HG03575 (cell line): ENCODE results near the gene DMXL2.
"Not testable (repeated sequence)": the region's sequence is repeated elsewhere in the genome, so short reads cannot be mapped to it uniquely, and the experiment has no call there.

ENCODE experiments used
- ATAC-seq: cut with Tn5 transposase; IDR thresholded peaks from one replicate; pipeline ENCODE4 v1.9.1; 2021; ENCODE audit not compliant: unreplicated experiment, insufficient number of reproducible peaks, low FRiP score; ENCODE audit errors: extremely low read depth

DMXL2 gene

DNA sequence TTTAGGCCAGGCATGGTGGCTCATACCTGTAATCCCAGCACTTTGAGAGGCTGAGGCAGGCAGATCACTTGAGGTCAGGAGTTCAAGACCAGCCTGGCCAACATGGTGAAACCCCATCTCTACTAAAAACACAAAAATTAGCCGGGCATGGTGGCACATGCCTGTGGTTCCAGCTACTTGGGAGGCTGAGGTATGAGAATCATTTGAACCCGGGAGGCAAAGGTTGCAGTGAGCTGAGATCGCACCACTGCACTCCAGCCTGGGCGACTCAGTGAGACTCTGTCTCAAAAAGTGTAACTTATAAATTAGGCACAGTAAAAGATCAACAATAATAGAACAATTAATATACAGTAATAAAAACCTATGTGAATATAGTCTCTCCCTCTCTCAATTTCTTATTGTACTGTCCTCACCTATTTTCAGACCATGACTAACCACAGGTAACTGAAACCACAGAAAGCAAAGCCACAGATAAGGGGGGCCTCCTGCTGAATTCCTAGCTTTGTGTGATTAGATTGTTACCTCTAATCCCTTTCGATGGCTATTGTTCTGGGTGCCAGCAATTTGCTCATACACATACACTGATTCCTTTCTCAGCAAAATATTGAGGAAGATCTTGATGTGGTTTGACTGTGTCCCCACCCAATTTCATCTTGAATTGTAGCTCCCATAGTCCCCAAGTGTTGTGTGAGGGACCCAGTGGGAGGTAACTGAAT, 176.4 kb downstream of the DMXL2 start:
- ATAC-seq = not testable (repeated sequence)

DNA sequence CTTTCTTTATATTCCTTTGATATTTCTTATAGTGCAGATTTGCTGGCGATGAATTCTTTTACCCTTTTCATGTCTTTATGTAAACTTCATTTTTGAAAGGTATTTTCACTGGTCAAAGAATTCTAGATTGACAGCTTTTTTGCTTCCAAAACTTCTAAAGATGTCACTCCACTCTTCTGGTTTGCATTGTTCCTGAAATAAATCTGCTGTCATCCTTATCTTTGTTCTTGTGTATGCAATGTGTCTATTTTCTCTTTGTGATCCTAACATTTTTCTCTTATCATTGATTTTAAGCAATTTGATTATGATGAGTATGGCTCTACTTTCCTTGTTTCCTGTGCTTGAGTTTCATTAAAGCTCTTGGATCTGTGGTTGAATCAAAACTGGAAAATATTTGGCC, 177.8 kb downstream of the DMXL2 start:
- no peak for ATAC-seq

DNA sequence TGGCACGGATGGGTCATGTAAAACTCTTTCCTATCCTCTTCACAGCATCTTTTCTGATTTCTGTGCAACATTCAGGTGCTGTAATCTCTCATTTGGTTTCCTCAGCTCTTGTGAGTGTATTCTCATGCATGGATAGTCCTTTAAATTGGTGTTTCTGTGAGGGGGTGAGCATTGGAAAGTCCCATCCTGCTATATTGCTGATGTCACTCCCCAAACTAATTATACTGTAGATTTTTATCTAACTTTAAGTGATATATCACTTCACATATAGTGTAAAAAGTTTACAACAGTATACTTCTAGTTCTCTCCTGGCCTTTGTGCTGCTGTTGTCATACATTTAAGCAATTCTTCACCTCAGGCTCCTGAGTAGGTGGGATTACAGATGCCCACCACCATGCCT, 178.5 kb downstream of the DMXL2 start:
- ATAC-seq = no peak

DNA sequence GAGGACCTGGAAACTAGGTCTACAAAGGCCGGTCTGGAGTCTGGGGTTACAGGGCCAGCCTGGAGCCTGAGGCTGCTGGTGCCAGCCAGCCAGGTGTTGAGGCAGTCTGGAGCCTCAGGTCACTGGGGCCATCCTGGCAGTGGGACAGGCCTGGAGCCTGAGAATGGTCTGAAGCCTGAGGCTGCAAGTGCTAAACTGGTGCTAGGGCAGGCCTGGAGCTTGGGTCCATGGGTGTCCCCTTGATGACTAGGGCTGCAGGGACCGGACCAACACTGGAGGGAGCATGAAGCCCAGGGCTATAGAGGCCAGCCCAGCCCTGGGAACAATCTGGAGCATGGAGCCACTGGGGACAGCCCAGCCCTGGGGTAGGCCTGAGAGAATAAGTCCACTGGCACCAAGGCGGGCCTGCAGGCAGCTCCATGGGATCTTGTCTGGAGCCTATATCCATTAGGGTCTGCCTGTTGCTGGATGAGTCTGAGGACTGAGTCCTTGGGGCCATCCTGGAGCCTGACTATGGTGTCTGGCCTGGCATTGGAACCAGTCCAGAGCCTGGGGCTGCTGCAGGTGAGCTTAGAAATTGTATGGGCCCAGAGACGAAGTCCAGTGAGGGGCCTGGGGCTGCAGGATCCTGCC, 179.2 kb downstream of the DMXL2 start:
- no peak for ATAC-seq

DNA sequence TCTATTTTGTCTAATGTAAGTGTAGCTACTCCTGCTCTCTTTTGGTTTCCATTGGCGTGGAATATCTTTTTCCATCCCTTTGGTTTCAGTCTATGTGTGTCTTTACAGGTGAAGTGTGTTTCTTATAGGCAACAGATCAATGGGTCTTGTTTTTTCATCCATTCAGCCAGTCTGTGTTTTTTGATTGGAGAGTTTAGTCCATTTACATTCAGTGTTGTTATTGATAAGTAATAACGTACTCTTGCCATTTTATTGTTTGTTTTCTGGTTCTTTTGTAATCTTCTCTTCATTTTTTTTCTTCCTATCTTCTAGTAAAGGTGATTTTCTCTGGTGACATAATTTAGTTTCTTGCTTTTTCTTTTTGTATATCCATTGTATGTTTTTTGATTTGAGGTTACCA, 184.0 kb downstream of the DMXL2 start:
- ATAC-seq = no peak

DNA sequence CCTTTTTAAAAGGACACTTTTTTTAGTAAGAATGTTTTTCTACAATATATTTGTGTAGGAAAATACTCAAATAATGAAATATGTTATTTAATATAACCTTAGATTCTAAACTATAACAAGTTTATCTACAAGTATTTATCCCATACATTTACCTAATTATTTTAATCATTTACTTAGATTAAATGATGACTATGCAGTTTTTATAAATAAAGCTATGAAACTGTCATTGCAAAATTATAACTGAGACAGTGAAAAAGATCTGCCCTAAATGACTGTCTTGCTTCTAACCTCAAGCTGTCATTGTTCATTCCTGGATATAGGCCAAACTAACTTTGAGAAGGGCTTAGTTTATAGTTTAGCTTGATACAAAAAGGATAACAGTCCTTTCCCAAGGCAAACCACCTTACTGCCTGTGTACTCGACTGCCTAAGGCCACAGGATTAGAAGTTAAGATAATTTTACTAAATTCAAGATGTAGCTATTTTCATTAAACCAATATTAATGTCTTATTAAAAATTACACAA, 197.0 kb downstream of the DMXL2 start:
- no peak for ATAC-seq

DNA sequence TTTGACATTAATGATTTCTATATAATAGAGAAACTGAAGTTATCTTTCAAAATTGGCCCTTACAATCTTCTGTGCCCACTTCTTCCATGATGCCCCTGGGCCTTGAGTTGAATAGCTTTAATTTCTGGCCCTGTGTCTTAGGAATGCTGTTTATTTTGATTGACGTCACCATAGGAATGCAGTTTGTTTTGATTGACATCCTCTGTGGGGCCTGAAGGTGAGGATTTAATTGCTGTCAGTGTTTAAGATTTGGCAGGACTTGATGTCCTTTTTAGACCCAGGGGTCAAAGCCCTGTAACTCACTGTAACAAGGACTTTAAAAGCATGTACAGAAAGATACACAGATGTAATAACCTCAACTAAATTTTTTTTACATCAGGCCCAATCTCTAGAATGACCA, 197.8 kb downstream of the DMXL2 start:
- ATAC-seq = no peak

DNA sequence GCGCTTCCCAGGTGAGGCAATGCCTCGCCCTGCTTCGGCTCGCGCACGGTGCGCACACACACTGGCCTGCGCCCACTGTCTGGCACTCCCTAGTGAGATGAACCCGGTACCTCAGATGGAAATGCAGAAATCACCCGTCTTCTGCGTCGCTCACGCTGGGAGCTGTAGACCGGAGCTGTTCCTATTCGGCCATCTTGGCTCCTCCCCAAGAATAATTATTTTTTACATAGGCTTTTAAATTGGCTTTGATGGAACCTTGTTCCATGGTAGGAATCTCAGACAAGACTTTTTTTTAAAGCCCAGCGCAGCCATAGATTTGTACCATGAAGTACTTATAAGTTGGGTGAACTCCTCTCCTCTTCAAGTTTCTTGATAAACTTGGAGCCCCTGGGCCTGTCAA, 199.5 kb downstream of the DMXL2 start:
- ATAC-seq = not testable (repeated sequence)

DNA sequence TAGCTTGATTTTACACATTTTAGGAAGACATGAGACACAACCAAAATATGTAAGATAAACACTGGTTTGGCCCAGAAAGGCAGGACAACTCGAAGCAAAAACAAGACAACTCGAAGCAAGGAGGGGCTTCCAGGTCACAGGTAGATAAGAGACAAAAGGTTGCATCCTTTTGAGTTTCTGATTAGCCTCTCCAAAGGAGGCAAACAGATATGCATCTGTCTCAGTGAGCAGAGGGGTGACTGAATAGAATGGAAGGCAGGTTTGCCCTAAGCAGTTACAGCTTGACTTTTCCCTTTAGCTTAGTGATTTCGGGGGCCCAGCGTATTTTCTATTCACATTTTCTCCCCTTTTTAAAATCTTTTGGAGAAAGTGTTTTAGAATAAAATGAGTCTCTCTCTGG, 206.4 kb downstream of the DMXL2 start:
- no peak for ATAC-seq

DNA sequence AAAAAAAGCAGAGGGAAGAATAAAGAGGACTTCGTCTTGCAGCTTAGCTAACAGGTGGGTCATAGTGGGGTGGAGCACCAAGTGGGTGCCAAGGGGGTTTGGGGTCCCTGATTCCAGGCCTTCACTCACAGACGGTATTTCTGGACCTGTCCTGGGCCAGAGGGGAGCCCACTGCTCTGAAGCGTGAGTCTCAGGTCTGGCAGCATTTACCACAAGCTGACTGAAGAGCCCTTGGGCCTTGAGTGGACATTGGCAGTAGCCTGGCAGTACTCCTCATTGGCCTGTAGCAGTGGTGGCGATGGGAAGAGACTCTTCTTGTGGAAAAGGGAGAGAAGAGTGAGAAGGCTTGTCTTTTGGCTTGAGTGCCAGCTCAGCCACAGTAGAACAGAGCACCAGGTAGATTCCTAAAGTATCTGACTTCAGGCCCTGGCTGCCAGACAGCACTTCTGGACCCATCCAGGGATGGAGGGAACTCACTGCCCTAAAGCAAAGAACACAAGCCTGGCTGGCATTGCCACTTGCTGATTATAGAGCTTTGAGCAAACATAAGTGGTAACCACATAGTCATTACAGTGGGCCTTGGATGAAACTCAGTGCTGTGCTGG, 208.2 kb downstream of the DMXL2 start:
- ATAC-seq = no peak

DNA sequence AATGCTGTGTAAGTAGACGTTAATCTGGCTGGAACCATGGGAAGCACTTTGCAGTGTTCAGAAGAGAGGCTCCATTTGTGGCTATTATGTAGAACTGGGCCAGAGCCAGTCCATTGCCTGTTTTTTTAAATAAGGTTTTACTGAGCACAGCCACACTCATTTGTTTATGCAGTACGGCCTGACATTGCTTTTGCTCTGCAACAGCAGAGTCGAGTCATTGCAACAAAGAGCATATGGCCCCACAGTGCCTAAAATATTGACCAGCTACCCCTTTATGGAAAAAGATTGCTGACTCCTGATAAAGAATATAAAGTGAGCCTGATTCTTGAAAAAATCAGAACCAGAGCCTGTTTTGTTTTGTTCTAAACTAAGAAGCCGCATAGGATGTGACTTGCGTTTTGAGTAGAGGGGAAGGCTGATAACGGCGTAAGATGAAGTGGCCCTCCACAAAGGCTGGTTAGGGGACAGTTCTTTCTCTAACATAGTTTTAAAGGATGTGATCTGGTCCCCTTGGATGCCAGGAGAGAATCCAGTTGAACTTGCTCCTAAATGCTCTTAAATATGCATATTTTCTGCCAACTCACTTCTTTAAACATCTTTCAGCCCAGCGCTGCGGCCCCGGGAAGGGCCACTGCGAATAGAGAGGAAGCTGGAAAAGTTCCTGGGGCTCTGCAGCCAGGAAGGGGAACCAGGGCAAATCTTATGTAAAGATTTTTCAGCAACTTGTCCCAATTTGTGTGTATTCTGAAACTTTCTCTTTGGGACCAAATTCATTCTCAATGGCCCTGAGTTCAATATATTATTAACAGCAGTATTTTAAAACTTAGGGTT, 216.7 kb downstream of the DMXL2 start:
- ATAC-seq = no peak

DNA sequence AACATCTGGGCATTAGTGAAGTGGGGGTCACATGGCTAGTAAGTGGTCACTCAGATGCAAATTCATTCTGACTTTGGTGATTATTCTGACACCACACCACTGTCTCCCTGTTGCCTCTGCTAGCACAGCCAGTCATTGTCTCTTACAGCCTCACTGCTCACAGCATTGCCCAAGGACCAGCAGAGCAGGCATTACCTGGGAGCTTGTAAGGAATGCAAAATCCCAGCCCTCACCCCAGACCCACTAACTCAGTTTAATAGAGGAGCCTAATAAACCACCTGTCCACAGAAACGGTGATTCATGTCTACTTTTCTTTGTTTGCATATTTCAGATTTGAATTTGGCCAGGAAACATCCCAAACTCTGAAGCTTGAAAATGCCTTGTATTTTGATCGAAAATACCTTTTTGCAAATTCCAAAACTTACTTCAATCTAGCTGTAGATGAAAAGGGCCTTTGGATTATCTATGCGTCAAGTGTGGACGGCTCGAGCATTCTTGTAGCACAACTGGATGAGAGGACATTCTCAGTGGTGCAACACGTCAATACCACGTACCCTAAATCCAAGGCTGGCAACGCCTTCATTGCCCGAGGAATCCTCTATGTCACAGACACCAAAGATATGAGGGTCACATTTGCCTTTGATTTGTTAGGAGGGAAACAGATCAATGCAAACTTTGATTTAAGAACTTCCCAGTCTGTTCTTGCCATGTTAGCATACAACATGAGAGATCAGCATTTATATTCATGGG, 218.4 kb downstream of the DMXL2 start:
- ATAC-seq = no peak

DNA sequence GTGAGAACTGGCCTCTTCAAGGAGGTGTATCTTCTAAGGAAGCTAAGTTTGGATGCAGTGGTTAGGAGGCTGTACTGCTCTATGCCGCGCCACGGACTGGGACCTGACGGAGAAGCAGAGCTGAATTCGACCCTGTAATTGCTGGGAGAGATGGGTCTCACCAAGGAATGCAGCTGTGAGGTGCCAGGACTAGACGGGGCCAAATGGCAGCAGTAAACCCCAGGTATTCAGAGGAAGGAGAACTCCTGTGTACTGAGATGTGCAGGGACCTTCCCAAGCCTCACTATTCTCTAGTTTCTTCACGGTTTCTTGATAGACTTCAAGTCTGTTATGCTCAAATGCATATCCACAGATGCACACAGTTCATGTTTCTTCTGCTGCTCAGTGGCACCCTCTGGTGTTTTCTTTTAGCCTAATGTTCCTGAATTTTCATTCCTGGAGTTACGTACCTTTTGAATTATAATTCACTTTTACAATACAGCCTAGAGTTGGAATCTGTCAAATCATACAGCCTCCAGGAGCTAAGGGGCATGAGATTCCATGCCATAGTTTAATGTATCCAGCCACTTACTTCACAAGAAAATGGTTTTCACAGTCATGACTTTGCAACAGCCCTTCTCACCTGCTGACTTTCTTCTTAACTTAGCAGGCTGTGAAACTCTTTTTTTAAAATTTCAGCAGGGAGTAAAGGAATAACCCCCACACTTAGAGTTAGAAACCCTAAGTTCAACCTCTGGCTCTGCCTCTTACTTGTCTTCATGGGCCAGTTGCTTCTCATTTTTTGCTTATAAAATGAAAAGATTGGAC, 219.3 kb downstream of the DMXL2 start:
- ATAC-seq = no peak

DNA sequence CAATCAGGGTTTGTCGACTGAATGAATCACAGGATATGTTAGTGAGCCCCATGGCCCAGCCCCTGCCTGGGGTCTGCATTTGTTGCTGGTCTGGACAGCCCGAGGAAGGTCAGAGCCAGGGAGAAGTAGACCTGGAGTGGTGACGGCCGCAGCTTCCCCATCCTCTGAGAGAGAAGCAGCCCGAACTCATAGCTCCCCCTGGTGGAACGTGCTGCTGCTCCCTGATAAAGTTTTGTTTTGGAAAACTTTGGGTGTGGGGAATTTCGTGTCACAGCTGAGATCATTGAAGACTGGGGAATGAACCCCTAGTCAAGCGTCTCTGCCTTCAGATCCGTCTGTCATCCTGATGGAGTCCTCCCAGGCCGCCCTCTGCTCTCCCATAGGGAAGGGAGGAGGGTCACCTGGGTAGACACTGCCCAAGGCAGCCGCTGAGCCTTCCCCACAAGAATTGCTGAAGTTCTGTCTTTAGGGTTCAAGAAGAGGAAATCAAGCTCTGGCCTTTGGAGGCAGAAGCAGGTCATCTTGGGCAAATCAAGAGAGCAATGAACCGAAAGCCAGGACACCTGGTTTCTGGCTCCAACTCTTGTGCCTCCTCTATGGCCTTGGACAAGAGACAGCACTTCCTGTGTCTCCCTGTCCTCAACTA, 220.6 kb downstream of the DMXL2 start:
- ATAC-seq = no peak

DNA sequence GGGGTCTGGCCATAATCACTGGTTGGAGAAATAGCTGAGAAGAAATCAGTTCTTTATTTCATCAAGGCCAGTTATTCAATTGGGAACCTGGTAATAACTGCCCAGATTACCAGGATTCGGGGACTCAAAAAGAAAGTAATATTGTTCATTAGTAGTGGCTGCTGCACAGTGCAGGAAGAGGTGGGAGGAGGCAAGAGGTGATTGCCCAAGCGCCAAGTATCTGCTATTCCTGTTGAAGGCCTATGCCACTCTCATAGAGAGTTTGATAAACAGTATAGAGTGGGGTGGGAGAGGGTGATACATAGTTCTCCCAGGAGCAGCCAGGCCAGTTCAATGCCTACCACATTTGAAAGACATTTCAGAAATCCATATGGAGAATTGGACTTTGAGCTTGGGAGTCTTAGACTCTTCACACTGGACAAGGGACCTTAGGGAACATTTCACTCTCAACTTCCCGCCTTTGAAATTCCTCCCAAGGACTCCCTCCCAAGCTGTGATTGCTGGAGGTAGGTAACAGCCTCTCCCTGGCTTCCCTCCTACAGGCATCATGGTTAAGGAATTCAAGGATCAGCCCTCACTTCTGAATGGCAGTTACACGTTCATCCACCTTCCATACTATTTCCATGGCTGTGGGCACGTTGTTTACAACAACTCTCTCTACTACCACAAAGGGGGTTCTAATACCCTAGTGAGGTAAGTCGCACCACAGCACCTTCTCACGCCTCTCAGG, 221.4 kb downstream of the DMXL2 start:
- ATAC-seq = no peak

DNA sequence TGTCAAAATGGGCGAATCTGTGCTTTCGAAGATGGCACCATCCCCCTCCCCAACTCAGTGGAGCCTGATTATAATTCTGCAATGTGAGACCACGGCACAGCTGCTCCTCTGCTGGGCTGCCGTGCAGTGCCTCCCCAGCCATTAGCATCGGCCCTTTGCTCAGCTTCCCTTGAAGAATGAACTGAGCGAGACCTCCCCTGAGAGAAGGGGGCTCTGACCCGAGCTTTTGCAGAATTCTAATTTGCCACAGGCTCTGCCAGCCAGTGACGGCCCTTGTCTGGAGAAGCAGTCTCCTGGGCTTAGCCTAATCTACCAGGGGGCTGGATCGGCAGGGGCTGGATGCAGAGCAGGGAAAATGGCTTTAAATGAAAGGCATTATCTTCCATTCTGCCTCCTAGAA, 223.9 kb downstream of the DMXL2 start:
- ATAC-seq = no peak
